ENCODE measurements around the gene CRAT.

DNA sequence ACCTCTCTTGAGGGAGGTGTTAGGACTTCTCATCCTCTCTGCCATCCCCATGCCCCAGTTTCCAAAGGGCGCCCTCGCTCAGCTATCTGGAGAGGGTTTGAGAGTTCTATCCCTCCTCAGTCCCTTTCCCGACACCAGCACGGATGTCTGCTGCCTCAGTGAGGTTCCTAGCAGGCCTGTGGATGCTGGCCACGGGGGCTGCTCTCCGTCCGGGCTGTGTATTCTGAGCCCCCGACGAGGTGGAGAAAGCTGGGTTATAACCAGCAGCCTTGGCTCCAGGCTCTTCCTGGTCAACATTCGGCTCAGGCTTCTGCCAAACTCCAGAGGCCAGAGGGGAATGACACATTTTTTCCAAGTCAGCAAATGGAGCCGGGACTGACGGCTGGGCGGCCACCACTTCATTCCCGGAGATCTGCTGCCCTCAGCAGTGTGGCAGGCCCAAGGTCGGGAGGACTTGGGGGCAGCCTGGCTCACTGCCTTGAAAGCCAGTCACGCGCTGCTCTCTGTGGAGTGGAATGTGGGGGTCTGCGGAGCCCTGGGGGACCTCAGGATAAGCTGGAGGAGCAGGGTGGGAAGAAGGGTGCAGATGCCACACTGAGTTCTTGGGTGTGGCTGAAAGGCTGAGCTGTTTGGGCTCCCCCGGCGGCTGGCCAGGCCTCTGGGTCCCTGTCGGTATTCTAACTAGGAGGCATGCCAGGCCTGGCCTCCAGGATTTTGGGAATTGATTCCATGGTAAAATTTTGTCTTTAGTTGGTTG lies 28.1 kb upstream of the CRAT start:
- TF ChIP-seq POLR2A (IDR thresholded peaks at IDR 0.05): peak in 1 of 2 donors; percentile 14
- TF ChIP-seq, protein P1, sequence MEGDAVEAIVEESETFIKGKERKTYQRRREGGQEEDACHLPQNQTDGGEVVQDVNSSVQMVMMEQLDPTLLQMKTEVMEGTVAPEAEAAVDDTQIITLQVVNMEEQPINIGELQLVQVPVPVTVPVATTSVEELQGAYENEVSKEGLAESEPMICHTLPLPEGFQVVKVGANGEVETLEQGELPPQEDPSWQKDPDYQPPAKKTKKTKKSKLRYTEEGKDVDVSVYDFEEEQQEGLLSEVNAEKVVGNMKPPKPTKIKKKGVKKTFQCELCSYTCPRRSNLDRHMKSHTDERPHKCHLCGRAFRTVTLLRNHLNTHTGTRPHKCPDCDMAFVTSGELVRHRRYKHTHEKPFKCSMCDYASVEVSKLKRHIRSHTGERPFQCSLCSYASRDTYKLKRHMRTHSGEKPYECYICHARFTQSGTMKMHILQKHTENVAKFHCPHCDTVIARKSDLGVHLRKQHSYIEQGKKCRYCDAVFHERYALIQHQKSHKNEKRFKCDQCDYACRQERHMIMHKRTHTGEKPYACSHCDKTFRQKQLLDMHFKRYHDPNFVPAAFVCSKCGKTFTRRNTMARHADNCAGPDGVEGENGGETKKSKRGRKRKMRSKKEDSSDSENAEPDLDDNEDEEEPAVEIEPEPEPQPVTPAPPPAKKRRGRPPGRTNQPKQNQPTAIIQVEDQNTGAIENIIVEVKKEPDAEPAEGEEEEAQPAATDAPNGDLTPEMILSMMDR (IDR thresholded peaks at IDR 0.05 in 4 of 5, conservative IDR thresholded peaks at IDR 0.05 in 1 of 5): no peak

All from gastrocnemius medialis (tissue), 4 donors.